HepG2 (cell line): ENCODE results near the gene CELA2B. TPM values are rescaled to one million over a fixed set of nuclear protein-coding genes. Genes with fewer than 3 reads are reported as not detected.
"Not testable (repeated sequence)": the region's sequence is repeated elsewhere in the genome, so short reads cannot be mapped to it uniquely, and the experiment has no call there.

Experiments
- ATAC-seq: fragments of 200-7000 bp; cut with Tn5 transposase; 3 replicates; pipeline ENCODE4 v1.9.1; 2020; ENCODE audit warnings: mild to moderate bottlenecking, moderate library complexity
- BruUV-seq: library from RNA; stranded (reverse); fragments of 400-500 nt; replicated peaks from 2 replicates; lab custom pipeline; 2021; lab: Mats Ljungman, UMichigan
- CTCF ChIA-PET: fragments of 300-600 bp; formaldehyde crosslinking; extraction: SDS; loops from one replicate; lab custom pipeline; 2021; ENCODE audit warnings: low total read pairs, inconsistent platforms, low intra/inter-chr PET ratio; lab: Yijun Ruan, JAX
- POLR2A ChIA-PET: fragments of 350-600 bp; sonication (Branson Sonifier 250); formaldehyde crosslinking; loops from one replicate; lab custom pipeline; 2020; ENCODE audit warnings: antibody characterized with exemption, inconsistent platforms; lab: Yijun Ruan, JAX
- DNase-seq: peaks from one replicate; pipeline ENCODE4 v3.0.0-alpha.2; 2015; ENCODE audit warnings: low spot score
- FAIRE-seq: peaks from 3 replicates; lab custom pipeline; 2011; peaks lifted over from hg19 to GRCh38; lab: Jason Lieb, UNC
- H2AFZ ChIP-seq: one replicate; pipeline ENCODE4 v1.6.1; 2011; ENCODE audit warnings: low read length, inconsistent platforms
- H3K27ac ChIP-seq: fragments of 300-600 bp; 3 replicates; pipeline ENCODE4 v1.8.0; 2011; ENCODE audit warnings: mixed run types, mild to moderate bottlenecking, mixed read lengths, low read length, inconsistent platforms; ENCODE audit not compliant: insufficient read depth; ENCODE audit errors: extremely low read length
- H3K27me3 ChIP-seq, 2 experiments: fragments of 200-600 bp in 1 of 2; 2 replicates in 1 of 2; 3 replicates in 1 of 2; pipeline versions ENCODE4 v1.6.0 to v1.8.0; 2011; ENCODE audit warnings: low read length in 2 of 2, mild to moderate bottlenecking in 2 of 2, moderate library complexity in 2 of 2, inconsistent platforms in 1 of 2; ENCODE audit not compliant: insufficient read depth in 2 of 2, control insufficient read depth in 1 of 2
- H3K36me3 ChIP-seq, 2 experiments: fragments of 200-600 bp in 1 of 2; replicated peaks in 1 of 2; 2 replicates in 1 of 2; 3 replicates in 1 of 2; pipeline versions ENCODE4 v1.5.1 to v1.8.0; 2011; ENCODE audit warnings: low read length in 2 of 2, inconsistent platforms in 1 of 2; ENCODE audit not compliant: insufficient read depth in 2 of 2, control insufficient read depth in 1 of 2
- H3K4me1 ChIP-seq: 2 replicates; pipeline ENCODE4 v1.5.1; 2012; ENCODE audit warnings: low read length, inconsistent platforms; ENCODE audit not compliant: insufficient read depth
- H3K4me2 ChIP-seq: 2 replicates; pipeline ENCODE4 v1.6.0; 2011; ENCODE audit warnings: low read depth, low read length, inconsistent platforms
- H3K4me3 ChIP-seq, 3 experiments: fragments of 200-600 bp in 1 of 3; sonication (generic), shearing (Covaris generic) in 1 of 3; replicated peaks in 1 of 3; 2 replicates each; pipeline ENCODE4 v1.5.1; 2011 to 2016; ENCODE audit warnings: low read length in 3 of 3, inconsistent platforms in 2 of 3, low read depth in 2 of 3, mild to moderate bottlenecking in 2 of 3, control low read depth in 1 of 3, mixed read lengths in 1 of 3; ENCODE audit not compliant: insufficient read depth in 1 of 3
- H3K79me2 ChIP-seq: one replicate; pipeline ENCODE4 v1.6.1; 2011; ENCODE audit warnings: low read length, inconsistent platforms; ENCODE audit not compliant: insufficient read depth
- H3K9ac ChIP-seq: 2 replicates; pipeline ENCODE4 v1.6.0; 2011; ENCODE audit warnings: mild to moderate bottlenecking, low read depth, low read length, inconsistent platforms; ENCODE audit not compliant: insufficient read depth
- H3K9me3 ChIP-seq: 2 replicates; pipeline ENCODE4 v1.5.1; 2012; ENCODE audit warnings: mild to moderate bottlenecking, low read length
- H4K20me1 ChIP-seq: 2 replicates; pipeline ENCODE4 v1.6.0; 2011; ENCODE audit warnings: inconsistent platforms, mild to moderate bottlenecking, low read length, moderate library complexity; ENCODE audit not compliant: insufficient read depth
- FOXP4 ChIP-seq: sonication (generic); formaldehyde crosslinking; IDR thresholded peaks from 2 replicates; pipeline ENCODE4 v1.4.0; 2020; ENCODE audit warnings: missing genetic modification reagents
- HMG20B ChIP-seq: conservative IDR thresholded peaks from 2 replicates; pipeline ENCODE4 v1.6.1; 2016; ENCODE audit warnings: missing genetic modification reagents, missing compliant biosample characterization
- JUNB ChIP-seq: sonication (generic); formaldehyde crosslinking; IDR thresholded peaks from 2 replicates; pipeline ENCODE4 v1.8.0; 2022; ENCODE audit warnings: missing genetic modification reagents, mild to moderate bottlenecking, borderline replicate concordance
- KAT7 ChIP-seq: IDR thresholded peaks from 2 replicates; pipeline ENCODE4 v1.6.1; 2018; ENCODE audit warnings: borderline replicate concordance, missing compliant biosample characterization
- KDM6A ChIP-seq: IDR thresholded peaks from 2 replicates; pipeline ENCODE4 v1.6.1; 2016; ENCODE audit warnings: low read depth
- NKX3-1 ChIP-seq: sonication (generic); formaldehyde crosslinking; IDR thresholded peaks from 2 replicates; pipeline ENCODE4 v1.5.0; 2020; ENCODE audit warnings: missing genetic modification reagents
- PHF8 ChIP-seq: sonication (generic); formaldehyde crosslinking; IDR thresholded peaks from 2 replicates; pipeline ENCODE4 v1.5.0; 2020; ENCODE audit warnings: missing genetic modification reagents
- YY1 ChIP-seq: IDR thresholded peaks from 2 replicates; pipeline ENCODE4 v1.6.1; 2011; ENCODE audit warnings: low read length, low read depth, moderate library complexity, mild to moderate bottlenecking; ENCODE audit not compliant: insufficient read depth, insufficient replicate concordance
- ZNF598 ChIP-seq: sonication (generic); formaldehyde crosslinking; IDR thresholded peaks from 2 replicates; pipeline ENCODE4 v1.5.1; 2020; ENCODE audit warnings: mild to moderate bottlenecking, missing genetic modification reagents, borderline replicate concordance
- ZNF609 ChIP-seq: sonication (generic); formaldehyde crosslinking; IDR thresholded peaks from 2 replicates; pipeline ENCODE4 v1.4.0; 2020; ENCODE audit warnings: mild to moderate bottlenecking, missing genetic modification reagents, borderline replicate concordance
- ZZZ3 ChIP-seq: sonication (generic); formaldehyde crosslinking; IDR thresholded peaks from 2 replicates; pipeline ENCODE4 v1.4.0; 2020; ENCODE audit warnings: missing genetic modification reagents, mild to moderate bottlenecking, borderline replicate concordance
- WGBS: methylation state at CpG from one replicate; pipeline ENCODE4 v1.1.6; 2017; ENCODE audit warnings: low lambda C conversion rate; 5-methylcytosine and 5-hydroxymethylcytosine counted together
- in situ Hi-C: cut with HindIII; loops from 2 replicates; pipeline ENCODE4 v1.10.0; 2017; ENCODE audit warnings: low pct_unique_long_range_greater_than_20kb; ENCODE audit not compliant: extremely low pct_ligation_motif_present
- intact Hi-C: fragments of 100-400 bp; cut with micrococcal nuclease; formaldehyde crosslinking; loops from one replicate; pipeline ENCODE4 v1.10.0; 2022; ENCODE audit not compliant: unreplicated experiment
- polyA plus RNA-seq, 8 experiments: library from polyadenylated mRNA; depleted of rRNA in 3 of 8; stranded (reverse) in 7 of 8; unstranded in 1 of 8; fragments of >200 nt; fragmentation: Illumina TruSeq in 4 of 8; extraction: Trizol in 4 of 8; gene quantifications; 2 replicates each; pipeline versions ENCODE4 v1.2.1 to v1.2.3, GENCODE V29; 2011 to 2016; ENCODE audit warnings: low read depth in 4 of 8, missing spikeins in 1 of 8, mixed read lengths in 1 of 8; ENCODE audit not compliant: insufficient read depth in 1 of 8
- total RNA-seq, 5 experiments: library from RNA; depleted of rRNA; stranded (reverse); fragments of >200 nt; fragmentation: Illumina TruSeq; extraction: Trizol; gene quantifications; 2 replicates each; pipeline ENCODE4 v1.2.3, GENCODE V29; 2016; ENCODE audit warnings: low read depth in 1 of 5

CELA2B gene
- total and polyA plus RNA-seq, 2 of the 13 experiments (the other 11 are each of a cell fraction or from before 2014, with no cell fraction given), result not detected

DNA sequence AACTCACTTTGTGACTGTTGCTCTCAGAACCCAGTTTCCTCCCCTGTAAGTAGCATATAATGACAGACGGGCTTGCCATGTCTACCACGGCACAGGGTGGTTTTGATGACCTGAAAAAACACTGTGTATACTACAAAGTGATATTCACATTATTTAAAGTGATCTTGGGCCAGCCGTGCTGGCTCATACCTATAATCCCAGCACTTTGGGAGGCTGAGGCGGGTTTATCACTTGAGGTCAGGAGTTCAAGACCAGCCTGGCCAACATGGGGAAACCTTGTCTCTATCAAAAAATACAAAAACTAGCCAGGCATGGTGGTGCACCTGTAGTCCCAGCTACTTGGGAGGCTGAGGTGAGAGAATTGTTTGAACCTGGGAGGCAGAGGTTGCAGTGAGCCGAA lies 38.7 kb downstream of the CELA2B start:
- Histone ChIP-seq H3K4me1 (peaks cover 12% of the 10 kb centered on the region), H3K36me3 (peaks cover 0 to 17% of the 10 kb centered on the region in 2 experiments; a peak in 3 of 5 replicates)
- H2AFZ ChIP-seq, H3K4me2 ChIP-seq, H3K79me2 ChIP-seq, BruUV-seq, in situ Hi-C loops, ATAC-seq, H3K27ac ChIP-seq, DNase-seq, H3K4me3 ChIP-seq, CTCF ChIA-PET, H4K20me1 ChIP-seq, H3K27me3 ChIP-seq, H3K9me3 ChIP-seq, FAIRE-seq, POLR2A ChIA-PET, intact Hi-C loops, H3K9ac ChIP-seq: not testable (repeated sequence)
- 94% methylated on average over 5 of the region's 5 CpGs for WGBS

- in situ Hi-C loops, result no loop called here
- intact Hi-C loops, result no loop called here
- no peaks in the 10 kb centered on the region for H4K20me1 ChIP-seq
- H3K4me2 ChIP-seq, result no peak overlapping the region
- no peaks in the 10 kb centered on the region for H3K79me2 ChIP-seq
- DNase-seq (no peak), FAIRE-seq (no peak), ATAC-seq (no peak)
- no peak overlapping the region for H3K9ac ChIP-seq
- BruUV-seq, result no TSS peak
- H3K9me3 ChIP-seq, result no peaks in the 10 kb centered on the region
- H3K27me3 ChIP-seq, result no peaks in the 10 kb centered on the region
- H3K27ac ChIP-seq, result no peak overlapping the region
- no peak overlapping the region for H2AFZ ChIP-seq
- H3K36me3 ChIP-seq, result peaks cover 0 to 17% of the 10 kb centered on the region in 2 experiments; a peak in 3 of 5 replicates
- H3K4me3 ChIP-seq, result no peak overlapping the region
- WGBS, result 93% methylated on average over 2 of the region's 2 CpGs
- ChIA-PET CTCF (no interaction called here), POLR2A (no interaction called here)
- H3K4me1 ChIP-seq, result peaks cover 17% of the 10 kb centered on the region
- TF ChIP-seq NKX3-1 (CRISPR knock-in tag), result no peak
- TF ChIP-seq PHF8, result no peak
- TF ChIP-seq ZNF609, result no peak
- no peak for TF ChIP-seq HMG20B
- TF ChIP-seq FOXP4, result no peak
- no peak for TF ChIP-seq ZNF598 (CRISPR knock-in tag)
- no peak for TF ChIP-seq YY1
- TF ChIP-seq KDM6A (CRISPR knock-in tag), result no peak
- TF ChIP-seq JUNB (CRISPR knock-in tag), result no peak
- no peak for TF ChIP-seq ZZZ3 (CRISPR knock-in tag)
- no peak for TF ChIP-seq KAT7
Measured at GRCh38 chr1:15515022-15515663, 39.2 kb downstream of the CELA2B start.
